Stimulated activated CD8-positive, alpha-beta memory T cell treated with anti-CD3 and anti-CD28 coated beads, Interleukin-4, amount 100 ng/mL, for 48 hours (primary cell): ENCODE results near the gene PDGFD.

Experiments
- DNase-seq: peaks from one replicate; pipeline ENCODE4 v3.0.0-alpha.2; 2020

PDGFD gene

DNA sequence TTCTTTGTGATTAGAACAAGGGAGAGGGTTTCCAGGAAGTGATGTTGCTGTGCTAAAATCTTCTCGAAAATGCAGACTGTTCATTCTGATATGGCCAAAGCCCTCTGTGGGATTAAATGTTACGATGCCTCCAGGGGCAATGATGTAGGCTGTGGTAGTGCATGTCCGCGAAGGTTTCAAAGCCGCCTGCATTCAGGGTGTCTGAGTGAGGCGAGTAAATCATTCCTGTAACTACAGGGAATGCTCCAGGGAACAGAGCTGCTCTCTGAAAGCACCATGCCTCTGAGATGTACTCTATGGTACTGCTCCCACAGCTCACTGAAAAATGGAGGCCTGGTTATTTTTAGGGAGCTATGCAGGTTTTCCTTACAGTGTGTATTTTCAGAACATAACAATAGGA, 21.2 kb downstream of the PDGFD start:
- DNase-seq: no peak

DNA sequence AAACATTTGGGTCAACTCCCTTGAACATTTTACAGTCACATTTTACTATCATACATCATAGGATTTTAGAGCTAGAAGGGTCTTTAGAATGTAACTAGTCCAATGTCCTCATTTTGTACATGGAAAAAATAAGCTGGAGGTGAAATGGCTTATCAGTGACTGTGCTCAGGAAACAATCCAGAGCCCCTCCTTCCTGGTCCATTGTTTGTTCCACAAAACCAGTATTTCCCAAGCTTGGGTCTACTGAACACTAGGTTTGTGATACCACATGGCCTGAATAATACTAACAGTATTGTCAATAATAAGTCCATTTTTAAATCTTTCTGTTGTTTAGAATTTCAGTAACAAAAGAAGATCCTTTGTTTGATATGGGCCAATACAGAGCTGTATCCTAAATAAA, 27.1 kb downstream of the PDGFD start:
- DNase-seq: no peak

DNA sequence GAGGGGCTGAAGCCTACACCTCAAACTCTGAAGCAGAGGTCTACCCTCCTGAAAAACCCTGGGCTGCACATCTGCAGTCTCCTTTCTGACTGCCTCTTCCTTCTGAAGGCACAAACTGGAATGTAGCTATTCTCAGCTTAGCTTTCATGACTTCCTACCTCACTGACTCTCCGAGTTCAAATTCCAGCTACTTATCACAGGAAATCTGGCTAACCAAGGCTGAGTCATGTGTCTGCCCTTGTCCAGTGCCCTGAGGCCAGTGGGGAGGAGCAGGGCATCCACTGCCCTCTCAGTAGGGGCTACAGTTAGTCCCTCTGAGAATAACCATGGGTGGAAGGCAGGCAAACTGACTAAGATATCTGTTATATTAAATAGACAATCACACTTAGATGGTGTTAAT, 29.2 kb downstream of the PDGFD start:
- DNase-seq: no peak

DNA sequence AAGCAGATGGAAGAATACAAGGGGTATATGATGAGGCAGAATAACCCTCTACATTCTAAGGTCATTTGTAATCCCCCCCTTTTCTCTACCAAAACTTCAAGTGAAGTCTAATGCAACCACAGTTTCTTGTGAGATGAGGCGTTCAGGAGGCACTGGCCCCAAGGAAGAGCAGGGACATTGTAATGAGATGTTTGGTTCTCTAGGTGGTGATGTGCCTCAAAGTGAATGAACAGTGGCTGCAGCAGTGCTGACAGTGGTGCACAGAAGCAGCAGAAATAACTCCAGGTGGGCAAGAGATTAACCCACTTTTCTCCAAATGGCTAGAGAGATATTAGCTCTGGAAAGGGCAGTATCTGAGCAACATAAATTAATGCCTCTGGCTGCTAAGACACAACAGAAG, 33.8 kb downstream of the PDGFD start:
- DNase-seq: no peak

DNA sequence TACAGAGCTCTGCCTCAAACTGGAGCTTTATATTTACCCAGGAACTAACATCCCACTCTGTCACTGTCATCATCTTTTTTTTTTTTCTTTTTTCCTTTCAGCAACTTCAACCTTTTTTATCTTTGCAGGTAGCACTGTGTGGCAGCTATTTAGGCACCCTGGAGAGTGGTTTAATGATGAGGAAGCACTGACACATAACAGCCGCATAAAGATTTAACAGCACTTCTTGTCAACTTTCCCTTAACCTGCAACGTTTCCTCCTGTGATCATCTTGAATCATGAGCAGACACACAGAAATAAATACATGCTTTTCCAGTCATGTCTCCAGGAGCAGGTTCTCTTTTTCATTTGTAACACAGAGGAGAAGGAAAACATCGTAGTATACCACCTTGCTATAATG, 34.8 kb downstream of the PDGFD start:
- no peak for DNase-seq

DNA sequence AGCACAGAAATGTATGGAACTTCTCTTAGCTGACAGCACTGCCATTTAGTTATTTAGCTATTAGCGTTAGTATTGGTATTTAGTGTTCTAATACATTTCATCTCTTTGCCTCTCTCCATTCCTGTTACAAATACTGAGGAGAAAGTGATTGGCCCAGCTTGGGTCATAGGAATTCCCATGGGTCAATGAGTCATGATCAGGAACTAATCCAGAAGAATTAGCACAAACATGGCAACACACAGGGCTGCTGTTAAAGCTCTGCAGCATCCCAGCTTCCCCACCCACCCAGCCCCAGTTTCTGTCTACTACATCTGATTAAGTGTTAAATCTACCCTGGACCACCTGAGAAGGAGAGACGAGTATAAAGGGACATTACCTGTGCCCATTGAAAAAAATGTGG, 36.1 kb downstream of the PDGFD start:
- no peak for DNase-seq

DNA sequence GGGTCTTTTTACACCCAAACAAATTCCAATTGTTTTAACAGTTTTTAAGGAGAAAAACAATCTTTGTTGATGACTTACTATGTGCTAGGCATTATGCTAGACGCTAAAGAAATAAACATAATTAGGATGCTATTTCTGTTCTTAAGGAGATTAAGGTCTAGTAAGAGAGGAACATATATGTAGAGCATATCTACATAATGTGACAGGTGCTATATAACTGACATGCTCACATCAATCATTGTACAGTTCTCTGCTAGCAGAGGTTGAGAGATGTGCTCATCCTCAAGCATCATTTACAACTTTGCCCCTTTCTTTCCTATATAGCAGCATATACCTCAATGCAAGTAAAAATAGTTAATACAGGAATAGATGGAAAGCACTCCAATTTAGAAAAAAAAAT, 37.5 kb downstream of the PDGFD start:
- no peak for DNase-seq

DNA sequence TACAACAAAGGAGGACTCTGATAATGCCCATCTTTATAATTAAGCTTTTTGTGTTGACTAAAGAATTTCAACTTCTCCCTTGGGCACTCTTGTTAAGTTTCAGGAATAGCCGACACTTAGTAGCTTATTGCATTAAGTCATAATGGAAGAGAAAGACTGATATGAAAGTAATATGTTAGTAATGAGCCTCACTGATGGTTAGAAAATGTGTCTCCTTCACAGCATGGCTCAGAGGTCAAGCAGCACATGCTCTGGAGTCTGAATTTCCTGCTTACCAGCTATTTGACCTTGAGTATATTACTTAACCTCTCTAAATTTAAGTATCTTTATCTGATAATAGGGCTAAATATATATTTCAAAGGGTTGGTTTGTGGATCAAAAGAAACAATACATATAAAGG, 39.0 kb downstream of the PDGFD start:
- DNase-seq: no peak

DNA sequence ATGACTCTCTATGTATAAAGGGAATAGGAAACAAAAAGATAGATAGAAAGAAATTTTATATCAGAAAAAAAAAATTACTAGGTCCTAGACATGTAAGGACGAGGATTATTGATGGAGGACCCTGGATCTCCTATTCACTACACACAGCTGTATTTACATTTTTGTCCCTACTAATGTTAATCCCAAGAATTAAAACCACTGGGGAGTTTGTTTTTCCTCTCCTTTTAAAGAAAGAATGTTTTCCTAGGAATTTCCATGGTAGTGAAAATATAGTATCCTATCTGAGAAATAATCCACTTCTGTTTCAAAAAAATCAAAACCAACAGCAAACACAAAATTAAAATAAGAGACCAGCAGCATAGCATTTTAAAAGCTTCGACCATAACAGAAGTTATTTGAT, 41.1 kb downstream of the PDGFD start:
- DNase-seq: no peak

DNA sequence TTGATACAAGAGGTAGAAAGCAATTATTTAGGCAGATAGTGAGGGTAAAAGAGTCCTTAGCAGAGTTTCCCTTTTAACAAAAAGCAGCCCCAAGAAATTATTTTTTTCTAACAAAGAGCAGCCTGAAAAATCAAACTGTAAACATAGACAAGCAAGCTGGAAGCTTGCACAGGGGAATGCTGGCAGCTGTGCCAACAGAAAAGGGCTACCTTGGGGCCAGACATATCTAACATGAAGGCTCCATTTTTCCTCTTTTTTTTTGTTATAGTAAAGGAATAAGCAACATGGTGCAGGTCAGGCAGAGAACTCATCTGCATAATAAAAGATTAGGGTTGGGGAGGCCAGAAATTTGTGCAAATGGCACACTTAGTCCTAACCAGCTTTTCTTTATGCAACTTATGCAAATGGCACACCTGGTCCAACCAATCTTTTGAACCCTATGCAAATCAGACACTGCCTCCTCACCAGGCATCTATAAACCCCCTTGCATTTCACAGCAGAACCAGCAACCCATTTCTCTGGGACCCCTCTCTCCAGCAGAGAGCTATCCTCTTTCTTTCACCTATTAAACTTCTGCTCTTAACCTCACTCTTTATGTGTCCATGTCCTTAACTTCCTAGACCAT, 41.8 kb downstream of the PDGFD start:
- no peak for DNase-seq

DNA sequence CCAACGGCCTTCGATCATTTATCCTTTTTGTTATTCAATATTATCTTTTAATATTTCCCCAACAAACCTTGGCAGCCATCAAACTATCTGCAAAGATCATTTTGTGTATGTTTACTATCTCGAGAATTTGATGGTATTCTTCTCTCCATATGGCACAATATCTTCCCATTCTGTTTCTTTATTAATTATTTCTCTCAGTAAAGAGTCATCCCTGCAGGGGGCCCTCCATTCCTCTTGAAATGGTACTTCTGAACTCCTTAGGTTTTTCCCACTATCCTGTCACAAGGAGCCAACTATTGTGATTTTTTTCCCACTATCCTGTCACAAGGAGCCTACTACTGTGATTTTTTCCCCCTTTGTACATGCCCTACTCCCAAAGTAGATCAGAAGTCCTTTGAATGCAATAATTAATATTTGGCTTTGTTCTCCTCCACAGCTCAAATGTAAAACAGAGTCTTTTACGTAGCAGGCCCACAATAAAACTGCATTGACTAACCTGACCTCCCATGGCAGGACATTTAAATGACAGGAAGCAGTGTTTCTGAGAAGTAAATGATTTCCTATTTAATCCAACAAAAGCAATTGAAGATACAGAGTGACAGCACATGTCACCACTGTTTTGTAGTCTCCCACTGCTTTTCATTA, 43.3 kb downstream of the PDGFD start:
- no peak for DNase-seq

DNA sequence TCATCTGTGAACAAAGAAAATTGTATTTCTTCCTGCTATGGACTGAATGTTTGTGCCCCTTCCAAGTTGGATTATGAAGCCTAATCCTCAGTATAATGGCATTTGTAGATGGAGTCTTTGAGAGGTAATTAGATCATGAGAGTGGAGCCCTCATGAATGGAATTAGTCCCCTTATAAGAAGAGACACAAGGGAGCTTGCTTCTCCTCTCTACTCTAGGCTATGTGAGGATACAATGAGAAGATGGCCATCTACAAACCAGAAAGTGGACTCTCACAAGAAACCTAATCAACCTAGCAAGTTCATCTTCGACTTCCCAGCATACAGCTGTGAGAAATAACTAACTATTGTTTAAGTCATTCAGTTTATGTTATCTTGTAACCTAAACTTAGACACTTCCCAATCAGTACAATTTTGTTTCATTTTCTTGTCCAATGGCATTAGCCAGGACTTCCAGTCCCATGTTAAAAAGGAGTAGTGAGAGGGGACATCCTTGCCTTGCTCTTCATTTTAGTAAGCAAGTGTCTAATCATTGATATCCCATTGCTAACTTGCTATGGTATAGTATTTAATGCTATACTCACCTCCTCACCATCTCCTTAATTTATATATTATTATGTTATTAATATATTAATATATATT, 45.7 kb downstream of the PDGFD start:
- no peak for DNase-seq

DNA sequence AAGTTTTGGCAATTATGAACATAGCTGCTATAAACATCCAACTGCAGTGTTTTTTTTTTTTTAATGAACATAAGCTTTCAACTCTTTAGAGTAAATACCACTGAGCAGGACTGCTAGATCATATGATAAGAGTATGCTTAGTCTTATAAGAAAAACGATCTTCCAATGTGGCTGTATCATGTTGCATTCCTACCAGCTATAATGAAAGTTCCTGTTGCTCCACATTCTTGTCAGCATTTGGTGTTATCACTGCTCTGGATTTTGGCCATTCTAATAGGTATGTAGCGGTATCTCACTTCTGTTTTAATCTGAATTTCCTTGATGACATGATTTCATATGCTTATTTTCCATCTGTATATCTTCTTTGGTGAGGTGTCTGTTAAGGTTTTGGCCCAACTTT, 50.4 kb downstream of the PDGFD start:
- DNase-seq: no peak

DNA sequence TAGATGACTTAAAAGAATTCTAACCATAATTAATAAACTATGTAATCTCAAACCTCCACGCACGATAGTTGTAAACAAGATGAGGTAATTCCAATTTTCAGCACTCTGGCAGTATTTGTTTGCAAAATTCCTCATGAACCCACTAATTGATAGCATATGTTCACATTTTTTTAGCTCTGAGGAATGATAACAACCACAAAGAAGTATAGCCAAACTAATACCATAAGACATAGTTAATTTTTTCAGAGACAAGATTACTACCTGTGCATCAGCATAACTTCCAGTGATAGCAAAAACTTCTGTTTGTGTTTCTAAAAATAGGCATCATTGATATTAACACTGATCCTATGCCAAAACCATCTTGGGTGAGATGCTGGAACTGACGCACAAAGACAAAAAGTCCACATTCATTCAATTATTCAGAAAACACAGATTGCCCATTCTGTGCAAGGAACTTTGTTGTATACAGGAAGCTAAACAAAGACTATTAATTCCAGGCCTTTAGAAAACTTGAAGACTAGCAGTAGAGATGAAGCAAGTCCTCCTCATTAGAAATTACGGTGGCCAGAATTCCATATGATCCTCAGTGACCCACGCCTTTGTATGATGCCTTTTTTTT, 57.7 kb downstream of the PDGFD start:
- DNase-seq: no peak

DNA sequence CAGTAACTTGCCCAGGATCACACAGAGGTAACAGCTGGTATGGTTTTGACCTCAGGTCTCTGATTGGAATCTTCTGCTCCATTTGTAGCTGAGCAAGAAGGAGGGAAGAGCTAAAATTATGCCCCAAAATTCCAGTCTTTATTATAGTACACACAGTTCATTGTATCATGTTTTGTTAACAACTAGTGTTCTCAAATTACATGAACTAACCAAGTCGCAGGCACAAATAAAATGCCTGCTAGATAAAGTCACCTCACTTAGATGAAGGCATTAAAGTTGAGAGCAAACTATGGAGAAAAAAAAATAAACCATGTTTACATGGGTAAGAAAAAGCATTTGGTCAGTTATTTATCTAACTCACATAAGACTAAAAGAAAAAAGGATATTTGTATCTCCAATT, 58.8 kb downstream of the PDGFD start:
- no peak for DNase-seq

DNA sequence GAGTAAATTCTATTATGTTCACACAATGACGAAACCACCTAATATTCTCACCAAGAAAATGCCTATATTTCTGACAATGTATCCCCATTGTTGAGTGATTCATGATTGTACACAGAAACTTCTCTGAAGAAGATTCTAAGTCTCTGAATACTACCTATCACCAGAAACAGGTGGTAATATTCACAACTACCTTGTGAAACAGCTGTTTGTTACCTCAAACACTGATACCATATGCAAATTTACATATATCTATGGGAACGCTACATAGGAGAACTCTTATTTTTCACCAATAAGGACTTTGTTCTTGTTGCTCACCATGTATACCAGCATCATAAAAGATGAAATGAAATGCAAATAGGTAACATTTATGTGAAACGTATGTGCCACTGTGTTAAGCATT, 59.3 kb downstream of the PDGFD start:
- DNase-seq: no peak

DNA sequence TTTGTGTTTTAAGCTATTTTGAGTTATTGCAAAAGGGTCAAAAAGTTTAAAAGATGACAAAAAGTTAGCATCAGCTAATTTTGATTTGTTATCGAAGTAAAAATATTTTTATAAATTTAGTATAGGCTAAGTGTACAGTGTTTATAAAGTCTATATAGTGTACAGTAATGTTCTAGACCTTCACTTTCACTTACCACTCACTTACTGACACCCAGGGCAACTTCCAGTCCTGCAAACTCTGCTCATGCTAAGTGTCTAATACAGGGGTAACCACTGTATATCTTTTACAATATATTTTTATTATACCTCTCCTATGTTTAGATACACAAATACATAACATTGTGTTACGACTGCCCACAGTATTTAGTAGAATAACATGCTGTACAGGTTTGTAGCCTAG, 59.7 kb downstream of the PDGFD start:
- DNase-seq: no peak

DNA sequence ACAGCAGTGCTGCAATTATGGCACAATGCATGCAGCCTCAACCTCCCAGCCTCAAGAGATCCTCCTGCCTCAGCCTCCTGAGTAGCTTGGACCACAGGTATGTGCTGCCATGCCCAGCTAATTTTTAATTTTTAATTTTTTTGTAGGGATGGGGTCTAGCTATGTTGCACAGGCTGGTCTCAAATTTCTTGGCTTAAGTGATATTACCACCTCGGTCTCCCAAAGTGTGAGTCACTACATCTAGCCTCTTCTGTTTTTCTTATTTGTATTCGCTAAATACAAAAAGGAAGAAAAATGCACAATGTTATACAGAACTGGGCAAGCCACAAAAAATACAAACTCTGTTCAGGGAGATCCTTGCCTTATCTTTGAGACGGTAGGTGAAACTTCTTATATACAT, 65.4 kb downstream of the PDGFD start:
- DNase-seq: no peak

DNA sequence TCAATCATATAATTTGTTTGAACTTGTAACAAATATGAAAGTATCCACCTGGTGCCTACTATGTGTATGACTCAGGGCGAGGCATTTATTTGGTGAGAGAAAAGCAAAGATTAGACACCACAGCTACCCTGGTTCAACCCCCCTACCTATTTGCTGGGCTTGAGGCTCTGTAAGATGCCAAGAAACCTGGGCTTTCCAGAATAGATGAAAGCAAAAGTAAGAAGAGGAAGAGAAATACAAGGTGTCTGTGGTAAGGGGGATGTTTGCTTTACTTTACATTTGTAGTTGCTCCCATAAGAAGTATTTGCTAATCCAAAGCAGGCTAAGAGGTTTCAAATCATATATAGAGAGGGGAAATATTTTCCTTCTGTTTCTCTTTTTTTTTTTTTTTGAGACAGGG, 65.8 kb downstream of the PDGFD start:
- no peak for DNase-seq

DNA sequence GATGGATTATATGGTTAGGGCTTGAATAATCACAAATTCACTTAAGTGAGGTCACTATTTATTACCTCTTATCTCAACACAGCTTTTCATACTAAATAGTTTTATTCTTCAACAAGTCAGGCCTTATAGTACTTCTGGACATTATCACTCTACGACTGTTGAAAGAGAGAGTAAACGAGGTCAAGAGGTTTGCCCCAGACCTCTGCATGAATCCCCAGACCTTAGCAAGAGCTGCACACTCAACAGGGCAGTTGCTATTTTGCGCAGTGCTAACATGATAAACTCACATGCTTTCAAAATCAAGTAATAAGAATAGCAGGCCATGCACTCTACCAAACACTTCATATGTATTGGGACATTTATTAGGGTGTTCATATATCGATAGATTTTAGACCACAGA, 67.0 kb downstream of the PDGFD start:
- no peak for DNase-seq

DNA sequence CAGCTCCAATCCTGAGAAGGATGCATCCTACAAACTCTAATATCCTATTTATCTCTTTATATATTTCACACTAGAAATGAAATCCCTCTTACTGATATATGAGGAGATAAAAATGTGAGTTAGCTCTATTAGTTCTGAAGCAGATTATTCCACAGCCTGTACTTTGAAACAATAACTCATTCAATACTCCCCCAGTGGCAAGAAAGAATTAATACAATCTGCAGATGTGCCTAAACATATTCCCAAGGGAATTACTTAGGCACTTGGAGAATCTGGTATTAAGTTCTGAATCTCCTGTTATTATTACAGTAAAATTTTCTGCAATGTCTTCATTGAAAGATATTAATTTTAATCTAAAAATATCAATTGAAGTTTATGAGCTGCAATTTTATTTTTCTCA, 68.2 kb downstream of the PDGFD start:
- DNase-seq: no peak

DNA sequence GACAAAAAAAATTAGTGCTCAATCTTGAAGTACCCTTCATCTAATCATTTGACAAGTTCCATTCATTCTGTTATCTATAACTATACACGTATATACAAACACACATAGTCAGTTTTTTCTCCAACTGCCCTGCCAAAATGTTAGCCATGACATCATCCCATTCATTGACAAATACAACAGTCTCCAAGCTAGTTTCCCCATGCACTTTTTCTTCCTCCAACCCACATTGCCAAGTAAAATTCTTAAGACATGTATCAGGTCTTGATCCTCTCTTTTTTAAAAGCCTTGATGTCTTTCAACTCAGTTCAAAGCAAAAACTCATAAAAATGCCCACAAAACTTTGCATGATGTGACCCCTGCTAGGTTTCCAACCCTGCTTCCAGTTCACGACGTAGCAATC, 69.4 kb downstream of the PDGFD start:
- DNase-seq: no peak

DNA sequence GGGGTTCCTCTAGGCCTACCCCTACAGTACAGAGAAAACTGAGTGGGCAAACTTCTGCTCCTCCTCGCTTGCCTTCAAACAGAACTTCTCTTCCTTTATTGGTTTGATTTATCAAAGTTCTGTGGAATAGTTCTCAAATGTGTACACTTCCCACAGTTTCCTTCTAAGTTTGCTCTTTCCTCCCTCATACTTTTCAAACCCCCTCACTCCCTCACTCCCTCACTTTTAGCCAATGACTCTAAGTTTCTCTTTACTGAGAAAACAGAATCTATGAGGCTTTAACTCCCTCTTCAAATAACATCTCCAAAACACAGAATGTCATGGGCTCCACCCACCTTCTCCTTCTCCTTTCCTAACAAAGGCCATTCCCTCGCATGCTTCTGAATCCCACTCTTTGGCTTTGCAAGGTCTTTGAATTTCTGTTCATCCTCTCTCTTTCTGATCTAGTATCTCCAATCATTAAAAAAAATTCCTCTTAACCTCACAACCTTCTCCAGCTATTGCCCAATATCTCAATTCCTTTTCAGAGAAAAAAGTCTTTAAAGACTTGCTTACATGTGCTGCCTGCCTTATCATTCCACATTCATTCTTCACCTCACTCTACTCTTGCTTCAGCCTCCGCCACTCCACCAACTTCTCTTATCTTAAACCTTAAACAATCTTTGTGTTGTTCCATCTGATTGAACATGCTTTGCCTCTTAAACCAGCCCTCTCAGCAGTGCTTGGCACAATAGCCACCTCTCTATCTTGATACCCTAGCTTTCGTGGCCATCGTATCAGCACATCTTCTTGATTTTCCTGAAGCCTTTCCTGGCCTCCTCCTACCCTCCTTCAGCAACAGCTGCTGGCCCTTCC, 70.3 kb downstream of the PDGFD start:
- DNase-seq: no peak
